Measurements from ENCODE around the gene PHYHD1.
A peak's percentile ranks its signal among the peaks of the same experiment; 100 is the strongest.

Gene PHYHD1

DNA sequence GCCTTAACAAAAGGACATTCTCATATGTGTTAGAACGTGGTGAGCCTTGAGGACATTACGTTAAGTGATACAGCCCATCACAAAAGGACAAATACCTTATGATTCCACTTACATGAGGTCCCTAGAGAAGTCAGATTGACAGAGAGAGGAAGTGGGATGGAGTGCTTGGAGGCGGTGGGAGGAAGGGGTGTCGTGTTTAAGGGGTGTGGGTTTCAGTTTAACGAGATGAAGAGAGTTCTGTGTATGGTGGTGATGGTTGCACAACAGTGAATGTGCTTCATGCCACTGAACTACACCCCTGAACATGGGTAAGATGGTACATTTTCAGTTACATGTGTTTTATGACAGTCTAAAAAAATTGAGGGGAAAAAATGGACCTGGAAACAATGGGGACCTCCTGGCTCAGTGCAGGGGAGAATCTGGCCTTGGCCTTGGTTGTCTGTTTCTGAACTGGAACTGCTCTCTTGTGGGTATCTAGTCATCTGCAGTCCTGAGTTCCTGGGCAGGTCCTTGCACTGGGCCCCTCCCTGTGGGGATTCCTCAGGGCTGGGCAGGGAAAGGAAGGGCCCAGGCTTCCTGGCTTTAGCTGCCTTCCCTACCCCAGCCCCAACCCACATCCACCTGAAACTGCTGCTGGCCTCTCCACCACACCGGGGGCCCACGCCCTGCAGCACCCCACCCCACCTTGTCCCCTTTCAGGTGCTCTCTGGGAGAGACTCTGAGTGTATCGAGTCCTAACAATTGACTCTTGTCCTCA lies 21.0 kb upstream of the PHYHD1 start:
- no peak for DNase-seq (ENCODE audit: extremely low spot score, insufficient read length, low read depth)
- FAIRE-seq = peak; percentile 50

DNA sequence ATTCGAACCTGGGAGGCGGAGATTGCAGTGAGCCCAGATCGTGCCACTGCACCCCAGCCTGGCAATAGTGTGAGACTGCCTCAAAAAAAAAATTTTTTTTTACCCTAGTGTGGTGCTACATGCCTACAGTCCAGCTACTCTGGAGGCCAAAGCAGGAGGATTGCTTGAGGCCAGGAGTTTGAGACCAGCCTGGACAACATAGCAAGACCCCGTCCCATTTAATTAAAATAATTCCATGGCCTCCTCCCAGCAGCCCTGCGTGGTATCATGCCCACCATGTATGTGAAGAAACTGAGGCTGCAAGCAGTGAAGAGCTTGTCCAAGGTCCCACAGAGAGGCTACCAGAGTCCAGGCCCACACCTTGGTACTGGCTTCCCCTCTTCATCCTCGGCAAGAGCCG lies 19.4 kb upstream of the PHYHD1 start:
- no peak for FAIRE-seq
- no peak for DNase-seq (ENCODE audit: extremely low spot score, insufficient read length, low read depth)

DNA sequence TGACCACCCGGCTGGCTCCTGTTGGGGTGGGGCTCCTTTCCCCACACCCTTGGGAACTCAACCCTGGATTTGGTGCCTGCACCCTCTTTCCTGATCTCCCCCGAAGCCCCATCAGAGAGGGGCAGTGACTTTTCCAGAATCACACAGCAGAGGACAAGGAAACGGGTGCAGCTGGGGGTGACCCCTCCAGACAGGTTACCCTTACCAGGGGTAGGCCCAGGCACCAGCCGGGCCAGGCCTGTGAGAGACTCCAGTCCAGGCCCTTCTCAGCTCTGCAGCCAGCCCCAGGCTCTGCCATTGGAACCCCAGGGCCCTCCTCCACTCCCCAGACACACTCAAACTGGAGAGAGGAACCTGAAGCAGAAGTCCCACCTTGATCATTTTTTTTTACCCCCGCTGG lies 19.0 kb upstream of the PHYHD1 start:
- no peak for DNase-seq (ENCODE audit: extremely low spot score, insufficient read length, low read depth)
- no peak for FAIRE-seq

DNA sequence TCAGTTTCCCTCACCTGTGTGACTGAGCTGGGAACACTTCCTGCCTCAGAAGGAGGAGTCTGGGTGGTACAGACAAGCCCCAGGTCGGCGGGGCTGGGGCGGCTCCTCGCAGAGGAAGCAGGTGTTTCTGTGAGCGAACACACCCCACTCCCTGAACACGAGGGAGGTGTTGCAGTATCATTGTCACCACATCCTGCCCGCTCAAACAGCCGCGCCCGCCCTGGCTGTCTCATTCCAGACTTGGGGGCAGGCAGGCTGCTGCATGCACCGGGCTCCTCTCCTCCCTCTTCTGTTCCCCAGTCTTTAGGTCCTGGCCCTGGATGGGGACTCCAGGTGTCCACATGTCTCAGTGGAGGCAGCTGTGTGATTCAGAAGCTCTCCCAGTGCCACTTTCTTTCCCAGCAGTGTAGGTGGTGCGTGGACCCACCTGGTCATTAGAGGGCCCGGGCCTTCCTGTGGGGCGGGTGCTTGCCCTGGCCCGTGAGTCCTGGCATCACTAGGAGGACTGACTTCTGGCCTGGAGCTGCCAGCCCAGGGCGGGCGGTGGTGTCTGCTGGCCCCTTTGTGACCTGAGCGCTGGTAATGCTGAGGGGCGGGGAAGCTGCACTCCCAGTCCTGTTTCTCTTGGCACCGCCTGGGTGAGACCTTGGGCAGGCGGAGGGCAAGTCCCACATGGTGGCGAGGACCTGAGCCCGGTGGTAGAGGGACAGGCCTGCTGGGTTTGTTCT lies 18.3 kb upstream of the PHYHD1 start:
- peak; percentile 91 for FAIRE-seq
- DNase-seq (ENCODE audit: extremely low spot score, insufficient read length, low read depth) = peak; percentile 60

DNA sequence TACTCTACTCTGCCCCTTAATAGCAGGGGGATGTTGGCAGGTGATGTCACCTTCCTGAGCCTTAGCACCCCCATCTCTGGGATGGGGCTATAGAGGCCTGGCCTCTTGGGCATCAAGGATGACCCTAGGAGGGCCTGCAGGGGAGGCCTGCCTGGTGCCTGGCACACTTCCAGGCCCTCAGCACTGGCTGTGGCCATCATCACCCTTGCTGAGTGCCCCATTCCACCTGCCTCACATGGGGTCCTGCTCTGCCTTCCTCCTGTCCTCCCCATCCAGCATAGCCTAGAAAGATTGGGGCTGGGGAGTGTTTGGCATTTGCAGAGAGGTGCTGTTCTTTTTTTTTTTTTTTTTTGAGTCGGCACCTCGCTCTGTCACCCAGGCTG lies 17.7 kb upstream of the PHYHD1 start:
- no peak for FAIRE-seq
- no peak for DNase-seq (ENCODE audit: extremely low spot score, insufficient read length, low read depth)

DNA sequence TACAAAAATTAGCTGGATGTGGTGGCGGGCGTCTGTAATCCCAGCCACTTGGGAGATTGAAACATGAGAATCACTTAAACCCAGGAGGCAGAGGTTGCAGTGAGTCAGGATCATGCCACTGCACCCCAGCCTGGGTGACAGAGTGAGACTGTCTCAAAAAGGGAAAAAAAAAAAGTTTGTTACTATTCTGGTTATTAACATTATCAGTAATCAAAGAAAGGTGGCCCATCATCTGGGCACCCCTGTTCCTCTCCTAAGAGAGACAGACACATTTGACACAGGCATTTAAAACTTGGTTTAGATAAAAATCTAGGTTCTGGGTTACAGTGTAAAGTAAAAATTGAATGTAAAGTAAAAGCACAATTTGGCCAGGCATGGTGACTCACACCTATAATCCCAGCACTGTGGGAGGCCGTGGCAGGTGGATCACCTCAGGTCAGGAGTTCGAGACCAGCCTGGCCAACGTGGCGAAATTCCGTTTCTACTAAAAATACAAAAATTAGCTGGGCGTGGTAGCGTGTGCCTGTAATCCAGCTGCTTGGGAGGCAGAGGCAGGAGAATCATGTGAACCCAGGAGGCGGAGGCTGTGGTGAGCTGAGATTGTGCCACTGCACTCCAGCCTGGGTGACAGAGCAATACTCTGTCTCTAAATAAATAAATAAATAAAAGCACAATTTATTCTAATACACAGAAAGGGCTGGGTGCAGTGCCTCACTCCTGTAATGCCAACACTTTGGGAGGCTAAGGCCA lies 16.7 kb upstream of the PHYHD1 start:
- DNase-seq (ENCODE audit: extremely low spot score, insufficient read length, low read depth) (no peak), FAIRE-seq (no peak)

DNA sequence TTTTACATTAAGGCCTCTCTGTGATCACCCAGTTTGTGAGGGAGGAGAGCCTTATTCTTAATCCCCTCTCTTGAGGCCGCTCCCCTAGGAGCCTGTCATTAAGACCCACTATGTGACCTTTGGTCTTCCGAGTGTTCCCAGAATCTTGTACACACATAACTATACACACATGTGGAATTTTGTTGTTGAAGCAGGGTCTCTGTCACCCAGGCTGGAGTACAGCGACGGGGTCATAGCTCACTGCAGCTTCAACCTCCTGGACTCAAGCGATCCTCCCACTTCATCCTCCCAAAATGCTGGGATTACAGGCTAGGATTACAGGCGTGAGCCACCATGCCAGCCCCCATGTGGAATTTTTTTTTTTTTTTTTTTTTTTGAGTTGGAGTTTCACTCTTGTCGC lies 14.8 kb upstream of the PHYHD1 start:
- no peak for DNase-seq (ENCODE audit: extremely low spot score, insufficient read length, low read depth)
- FAIRE-seq = no peak

DNA sequence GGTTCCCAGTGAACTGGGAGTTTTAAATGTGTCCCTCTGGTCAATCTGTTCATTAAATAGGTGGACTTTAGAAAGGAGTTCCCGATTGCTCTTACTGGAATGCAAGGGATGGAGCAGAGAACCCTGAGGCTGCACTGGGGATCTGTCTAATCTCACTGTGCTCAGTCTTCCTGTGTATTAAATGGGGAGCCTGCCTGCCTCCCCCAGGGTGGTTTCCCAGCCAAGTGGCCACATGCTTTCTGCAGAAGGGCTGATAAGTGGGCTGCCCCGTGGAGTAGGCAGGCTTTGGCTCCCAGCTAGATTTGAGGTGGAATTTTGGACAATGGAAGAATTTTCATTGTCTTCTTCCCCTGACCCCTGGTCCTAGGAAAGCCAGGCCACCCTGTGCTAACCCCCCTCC lies 14.0 kb upstream of the PHYHD1 start:
- DNase-seq (ENCODE audit: extremely low spot score, insufficient read length, low read depth) = no peak
- no peak for FAIRE-seq

DNA sequence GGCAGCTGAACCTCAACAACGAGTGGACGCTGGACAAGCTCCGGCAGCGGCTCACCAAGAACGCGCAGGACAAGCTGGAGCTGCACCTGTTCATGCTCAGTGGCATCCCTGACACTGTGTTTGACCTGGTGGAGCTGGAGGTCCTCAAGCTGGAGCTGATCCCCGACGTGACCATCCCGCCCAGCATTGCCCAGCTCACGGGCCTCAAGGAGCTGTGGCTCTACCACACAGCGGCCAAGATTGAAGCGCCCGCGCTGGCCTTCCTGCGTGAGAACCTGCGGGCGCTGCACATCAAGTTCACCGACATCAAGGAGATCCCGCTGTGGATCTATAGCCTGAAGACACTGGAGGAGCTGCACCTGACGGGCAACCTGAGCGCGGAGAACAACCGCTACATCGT lies 12.4 kb upstream of the PHYHD1 start:
- DNase-seq (ENCODE audit: extremely low spot score, insufficient read length, low read depth) = no peak
- no peak for FAIRE-seq

DNA sequence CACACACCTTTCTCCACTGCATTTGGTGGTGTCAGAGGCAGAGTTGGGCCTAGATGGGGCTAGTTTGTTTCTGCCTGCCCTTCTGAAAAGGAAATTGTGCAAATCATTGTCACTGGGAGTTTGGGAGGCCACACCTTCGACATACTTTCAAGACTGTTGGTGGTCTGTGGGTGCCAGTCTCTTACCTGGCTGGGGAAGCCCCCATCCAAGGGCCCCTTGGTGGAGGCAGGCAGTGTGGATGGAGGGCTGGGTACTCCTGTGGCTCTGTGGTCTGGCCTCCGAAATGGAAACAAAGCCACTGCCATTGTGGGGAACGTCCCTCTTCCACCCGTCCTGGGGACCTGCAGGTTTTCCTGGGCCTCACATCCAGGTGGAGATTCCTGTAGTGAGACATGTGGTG lies 10.9 kb upstream of the PHYHD1 start:
- FAIRE-seq = no peak
- no peak for DNase-seq (ENCODE audit: extremely low spot score, insufficient read length, low read depth)

DNA sequence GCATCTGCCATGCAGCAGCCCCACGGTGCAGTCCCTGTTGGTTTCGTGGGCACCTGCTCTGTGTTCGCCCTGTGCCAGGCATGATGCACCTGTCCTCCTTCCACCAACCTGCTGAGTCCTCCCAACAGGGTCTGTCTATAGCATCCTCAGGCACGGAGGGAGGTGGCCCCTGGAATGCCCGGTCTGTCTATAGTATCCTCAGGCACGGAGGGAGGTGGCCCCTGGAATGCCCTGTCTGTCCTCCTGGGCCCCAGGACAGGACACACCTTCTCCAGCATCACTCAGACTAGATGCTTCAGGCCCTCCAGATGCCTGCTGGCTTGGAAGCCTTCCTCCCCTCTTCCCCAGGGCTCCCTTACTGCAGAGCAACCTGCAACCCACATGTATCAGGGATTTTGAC lies 9.9 kb upstream of the PHYHD1 start:
- FAIRE-seq (no peak), DNase-seq (ENCODE audit: extremely low spot score, insufficient read length, low read depth) (no peak)

DNA sequence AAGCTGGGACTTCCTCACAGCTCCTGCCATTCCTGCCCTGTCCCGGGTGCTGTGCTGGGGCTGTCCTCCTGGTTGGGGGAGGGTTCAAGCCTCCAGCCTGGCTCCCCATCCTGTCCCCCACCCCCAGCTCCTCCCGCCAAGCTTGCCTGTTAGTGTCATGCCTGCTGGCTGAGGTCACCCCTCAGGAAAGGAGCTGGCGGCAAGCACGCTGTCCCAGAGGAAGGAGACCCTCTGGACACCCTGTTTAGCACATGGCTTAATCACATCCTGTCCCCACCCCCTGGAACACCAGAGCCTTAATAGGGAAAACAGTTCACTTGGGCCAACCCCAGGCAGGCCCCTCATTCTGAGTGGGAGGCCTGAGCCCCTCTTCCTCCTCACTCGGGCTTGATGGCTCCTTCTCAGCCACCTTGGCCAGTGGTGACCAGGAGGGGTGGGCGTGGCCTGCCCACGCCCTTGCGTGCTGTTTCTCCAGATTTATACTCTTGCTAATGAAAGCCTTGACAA lies 9.2 kb upstream of the PHYHD1 start:
- FAIRE-seq (no peak), DNase-seq (ENCODE audit: extremely low spot score, insufficient read length, low read depth) (no peak)

DNA sequence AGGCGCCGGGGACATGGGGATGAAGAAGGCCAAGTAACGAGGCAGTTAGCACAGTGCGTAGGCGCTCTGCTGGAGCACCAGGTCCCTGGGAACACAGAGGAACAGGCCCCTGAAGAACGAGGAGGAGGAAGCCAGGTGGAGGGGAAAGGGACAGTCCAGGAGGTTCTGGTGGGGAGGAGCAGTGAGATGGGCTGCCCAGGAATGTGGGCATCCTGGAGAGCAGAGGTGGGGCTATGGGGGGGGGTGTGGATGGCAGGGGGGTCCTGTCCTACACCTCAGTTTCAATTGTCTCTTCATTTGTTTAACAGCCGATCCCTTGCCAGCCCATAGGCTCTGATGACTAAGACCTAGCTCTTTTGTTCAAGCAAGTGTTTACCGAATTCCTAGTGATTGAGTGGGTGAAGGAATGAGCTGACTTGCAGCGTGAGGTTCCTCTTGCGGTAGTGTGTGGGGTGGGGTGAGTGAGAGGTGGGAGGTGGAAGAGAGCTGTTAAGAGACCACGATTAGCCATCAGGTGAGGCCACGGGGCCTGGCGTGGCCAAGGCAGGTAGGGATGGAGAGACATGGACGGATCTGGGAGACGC lies 8.4 kb upstream of the PHYHD1 start:
- FAIRE-seq (no peak), DNase-seq (ENCODE audit: extremely low spot score, insufficient read length, low read depth) (no peak)

DNA sequence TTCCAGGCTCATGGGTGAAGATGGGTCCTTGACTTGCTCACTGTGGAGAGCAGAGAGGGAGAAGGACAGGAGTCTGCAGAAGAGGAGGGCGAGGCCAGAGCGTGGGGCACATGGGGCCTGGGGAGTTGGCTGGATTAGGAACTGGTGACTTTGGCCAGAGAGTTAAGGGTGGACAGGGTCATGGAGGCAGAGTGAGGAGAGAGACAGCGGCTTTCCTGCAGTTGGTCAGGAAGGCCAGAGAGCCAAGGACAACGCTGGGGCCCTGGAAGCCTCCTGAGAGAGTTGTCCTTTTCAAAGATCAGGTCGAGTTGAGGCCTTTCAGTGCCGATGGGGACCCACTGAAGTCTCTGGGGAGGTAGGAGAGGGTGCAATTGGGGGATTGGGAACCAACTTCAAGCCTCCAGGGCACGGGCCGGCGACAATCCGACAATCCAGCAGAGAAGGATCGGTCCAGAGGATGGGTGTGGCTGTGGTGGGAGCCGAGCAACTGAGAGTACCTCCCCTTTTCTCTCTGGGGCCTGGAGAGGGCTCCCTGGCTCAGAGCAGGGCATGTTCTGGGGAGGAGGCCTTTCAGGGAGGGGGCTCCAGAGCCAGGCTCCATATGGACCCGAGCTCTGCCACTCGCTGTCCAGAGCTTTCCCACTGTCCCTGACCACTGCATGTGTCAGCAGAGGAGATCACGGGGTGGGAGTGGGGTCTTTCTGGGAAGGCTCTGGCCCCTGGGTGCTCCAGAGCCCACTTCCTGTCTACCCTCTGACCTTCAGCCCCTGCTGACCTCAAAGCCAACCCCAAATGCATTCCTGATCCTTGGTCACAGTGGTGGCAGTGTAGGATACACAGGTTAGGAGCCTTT lies 7.5 kb upstream of the PHYHD1 start:
- FAIRE-seq (no peak), DNase-seq (ENCODE audit: extremely low spot score, insufficient read length, low read depth) (no peak)

DNA sequence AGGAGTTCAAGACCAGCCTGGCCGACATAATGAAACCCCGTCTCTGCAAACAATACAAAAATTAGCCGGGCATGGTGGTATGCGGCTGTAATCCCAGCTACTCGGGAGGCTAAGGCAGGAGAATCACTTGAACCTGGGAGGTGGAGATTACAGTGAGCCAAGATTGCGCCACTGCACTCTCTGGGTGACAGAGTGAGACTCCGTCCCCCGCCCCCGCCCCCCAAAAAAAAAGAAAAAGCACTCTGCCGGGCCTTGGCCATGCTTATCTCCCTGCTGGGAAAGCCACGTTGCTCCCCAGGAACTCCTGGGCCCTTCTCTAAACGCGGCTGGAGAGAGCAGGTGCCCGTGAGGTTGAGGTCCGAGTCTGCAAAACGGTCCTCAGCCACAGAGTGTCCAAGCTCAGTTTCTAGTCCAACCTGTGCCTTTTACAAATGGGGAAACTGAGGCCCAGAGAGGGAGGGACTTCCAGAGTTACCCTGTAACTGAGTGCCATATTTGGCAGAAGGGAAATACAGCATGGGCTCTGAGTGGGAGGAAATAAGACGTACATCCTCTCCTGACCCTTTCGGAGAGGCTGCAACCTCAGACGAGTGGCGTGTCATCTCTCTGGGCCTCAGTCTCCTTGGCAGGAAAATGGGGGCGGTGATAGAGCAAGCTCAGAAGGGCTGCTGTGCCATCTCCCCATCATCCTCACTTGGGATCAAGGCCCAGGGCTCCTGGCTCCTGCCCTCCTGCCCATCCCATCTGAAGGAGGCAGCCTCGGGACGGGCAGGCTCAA lies 6.6 kb upstream of the PHYHD1 start:
- DNase-seq (ENCODE audit: extremely low spot score, insufficient read length, low read depth) (no peak), FAIRE-seq (no peak)

DNA sequence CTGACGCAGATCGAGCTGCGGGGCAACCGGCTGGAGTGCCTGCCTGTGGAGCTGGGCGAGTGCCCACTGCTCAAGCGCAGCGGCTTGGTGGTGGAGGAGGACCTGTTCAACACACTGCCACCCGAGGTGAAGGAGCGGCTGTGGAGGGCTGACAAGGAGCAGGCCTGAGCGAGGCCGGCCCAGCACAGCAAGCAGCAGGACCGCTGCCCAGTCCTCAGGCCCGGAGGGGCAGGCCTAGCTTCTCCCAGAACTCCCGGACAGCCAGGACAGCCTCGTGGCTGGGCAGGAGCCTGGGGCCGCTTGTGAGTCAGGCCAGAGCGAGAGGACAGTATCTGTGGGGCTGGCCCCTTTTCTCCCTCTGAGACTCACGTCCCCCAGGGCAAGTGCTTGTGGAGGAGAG lies 4.6 kb upstream of the PHYHD1 start:
- FAIRE-seq (no peak), DNase-seq (ENCODE audit: extremely low spot score, insufficient read length, low read depth) (no peak)

DNA sequence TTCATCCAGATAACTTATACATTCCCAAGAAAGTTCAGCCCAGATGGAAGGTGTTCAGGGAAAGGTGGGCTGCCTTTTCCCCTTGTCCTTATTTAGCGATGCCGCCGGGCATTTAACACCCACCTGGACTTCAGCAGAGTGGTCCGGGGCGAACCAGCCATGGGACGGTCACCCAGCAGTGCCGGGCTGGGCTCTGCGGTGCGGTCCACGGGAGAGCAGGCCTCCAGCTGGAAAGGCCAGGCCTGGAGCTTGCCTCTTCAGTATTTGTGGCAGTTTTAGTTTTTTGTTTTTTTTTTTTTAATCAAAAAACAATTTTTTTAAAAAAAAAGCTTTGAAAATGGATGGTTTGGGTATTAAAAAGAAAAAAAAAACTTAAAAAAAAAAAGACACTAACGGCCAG lies 4.0 kb upstream of the PHYHD1 start:
- no peak for DNase-seq (ENCODE audit: extremely low spot score, insufficient read length, low read depth)
- no peak for FAIRE-seq

DNA sequence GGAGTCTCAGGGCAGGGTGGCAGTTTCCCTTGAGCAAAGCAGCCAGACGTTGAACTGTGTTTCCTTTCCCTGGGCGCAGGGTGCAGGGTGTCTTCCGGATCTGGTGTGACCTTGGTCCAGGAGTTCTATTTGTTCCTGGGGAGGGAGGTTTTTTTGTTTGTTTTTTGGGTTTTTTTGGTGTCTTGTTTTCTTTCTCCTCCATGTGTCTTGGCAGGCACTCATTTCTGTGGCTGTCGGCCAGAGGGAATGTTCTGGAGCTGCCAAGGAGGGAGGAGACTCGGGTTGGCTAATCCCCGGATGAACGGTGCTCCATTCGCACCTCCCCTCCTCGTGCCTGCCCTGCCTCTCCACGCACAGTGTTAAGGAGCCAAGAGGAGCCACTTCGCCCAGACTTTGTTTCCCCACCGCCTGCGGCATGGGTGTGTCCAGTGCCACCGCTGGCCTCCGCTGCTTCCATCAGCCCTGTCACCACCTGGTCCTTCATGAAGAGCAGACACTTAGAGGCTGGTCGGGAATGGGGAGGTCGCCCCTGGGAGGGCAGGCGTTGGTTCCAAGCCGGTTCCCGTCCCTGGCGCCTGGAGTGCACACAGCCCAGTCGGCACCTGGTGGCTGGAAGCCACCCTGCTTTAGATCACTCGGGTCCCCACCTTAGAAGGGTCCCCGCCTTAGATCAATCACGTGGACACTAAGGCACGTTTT lies 3.5 kb upstream of the PHYHD1 start:
- DNase-seq (ENCODE audit: extremely low spot score, insufficient read length, low read depth) (no peak), FAIRE-seq (no peak)
